HG02943 (cell line): ENCODE measurements around the gene MAK.
A peak's percentile ranks its signal among the peaks of the same experiment; 100 is the strongest.
"Not testable (repeated sequence)": the region's sequence is repeated elsewhere in the genome, so short reads cannot be mapped to it uniquely, and the experiment has no call there.

Experiments
- ATAC-seq: cut with Tn5 transposase; IDR thresholded peaks from one replicate; pipeline ENCODE4 v1.9.1; 2021; ENCODE audit warnings: mild to moderate bottlenecking, low read depth, moderate library complexity; ENCODE audit not compliant: unreplicated experiment

MAK gene

DNA sequence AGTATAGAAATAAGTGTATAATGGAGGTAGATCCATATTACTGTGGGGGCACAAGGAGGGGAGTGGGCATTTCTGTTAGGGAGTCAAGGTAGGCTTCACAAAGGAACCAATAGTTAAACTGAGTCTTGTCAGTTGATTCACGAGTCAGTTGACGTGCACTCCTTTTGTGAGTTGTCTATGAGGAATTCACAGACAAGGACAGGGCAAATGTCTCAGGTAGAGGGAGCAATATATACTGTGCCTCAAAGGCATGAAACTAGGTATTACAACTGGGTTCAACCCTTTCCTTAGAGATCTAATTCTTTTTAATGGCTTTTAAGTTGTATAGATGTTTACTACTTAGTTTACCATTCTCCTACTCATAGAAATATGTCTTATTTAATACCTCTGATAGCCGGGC lies 104.5 kb downstream of the MAK start:
- ATAC-seq = no peak

DNA sequence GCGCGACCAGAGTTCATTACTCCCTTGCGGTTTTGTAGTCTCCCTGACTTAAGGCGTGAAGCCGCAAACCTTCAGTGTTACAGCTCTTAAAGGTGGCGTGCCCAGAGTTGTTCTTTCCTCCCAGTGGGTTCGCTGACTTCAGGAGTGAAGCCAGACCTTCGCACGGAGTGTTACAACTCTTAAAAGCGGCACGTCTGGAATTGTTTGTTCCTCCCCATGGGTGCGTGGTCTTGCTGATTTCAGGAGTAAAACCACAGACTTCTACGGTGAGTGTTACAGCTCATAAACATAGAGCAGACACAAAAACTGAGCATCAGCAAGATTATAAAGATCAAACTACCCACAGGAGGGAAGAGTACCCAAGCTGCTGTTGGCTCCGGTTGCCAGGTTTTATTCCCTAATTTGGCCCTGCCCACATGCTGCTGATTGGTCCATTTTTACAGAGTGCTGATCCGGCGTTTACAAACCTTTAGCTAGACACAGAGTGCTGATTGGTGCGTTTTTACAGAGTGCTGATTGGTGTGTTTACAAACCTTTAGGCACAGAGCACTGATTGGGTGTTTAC lies 105.1 kb downstream of the MAK start:
- ATAC-seq = no peak

DNA sequence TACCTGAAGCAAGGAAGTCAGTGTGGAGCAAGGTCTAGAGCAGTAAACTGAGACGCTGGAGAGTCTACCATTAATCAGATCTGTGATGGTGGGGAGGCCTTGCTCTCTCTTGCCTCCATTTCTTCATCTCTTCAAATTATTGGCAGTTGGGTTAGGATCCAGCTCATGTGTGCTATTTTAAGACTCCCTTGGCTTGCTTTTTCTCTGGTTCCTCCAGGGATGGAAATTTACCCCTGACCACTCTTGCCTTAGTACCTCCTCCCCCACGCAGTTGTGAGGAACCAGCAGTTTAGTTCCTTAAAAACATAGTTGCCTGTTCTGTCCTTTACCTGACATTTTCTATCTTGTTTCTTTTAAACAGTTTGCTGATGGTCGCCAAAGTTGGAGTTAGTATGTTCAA lies 108.1 kb downstream of the MAK start:
- no peak for ATAC-seq

DNA sequence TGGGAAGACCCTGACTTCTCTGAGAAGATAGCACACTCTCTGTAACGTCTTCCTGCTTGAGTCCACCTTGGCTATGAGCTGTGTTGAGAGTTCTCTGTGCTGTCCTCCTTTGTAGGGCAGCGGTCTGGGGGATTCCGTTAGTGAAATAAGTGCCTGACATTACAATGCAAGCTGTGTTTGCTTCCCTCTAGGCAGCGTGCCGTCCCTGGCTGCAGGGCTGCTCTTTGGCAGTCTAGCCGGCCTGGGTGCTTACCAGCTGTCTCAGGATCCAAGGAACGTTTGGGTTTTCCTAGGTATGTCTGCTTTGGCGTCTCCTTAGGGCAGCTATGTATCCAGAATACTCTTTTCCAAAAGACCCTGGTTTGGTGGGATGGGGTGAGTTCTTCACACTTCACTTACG lies 112.6 kb downstream of the MAK start:
- ATAC-seq = no peak

DNA sequence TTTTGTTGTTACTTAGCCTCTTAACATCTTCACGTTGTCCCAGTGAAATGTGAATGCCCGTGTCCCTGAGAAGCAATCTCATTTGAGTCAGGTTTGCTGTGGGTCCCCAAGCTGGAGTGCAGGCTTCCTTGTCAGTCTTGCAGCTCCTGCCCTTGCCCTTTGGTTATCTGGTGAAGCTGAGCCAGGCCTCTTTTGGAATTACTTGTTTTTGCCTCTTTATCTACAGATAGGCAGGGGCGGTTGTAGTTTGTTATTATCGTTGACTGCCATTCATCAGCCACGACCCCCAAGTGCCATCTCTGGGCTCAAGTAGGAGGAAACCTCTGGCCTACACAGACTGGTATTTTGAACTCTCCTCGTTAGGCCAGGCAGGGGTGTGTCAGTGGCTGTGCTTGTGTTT lies 113.3 kb downstream of the MAK start:
- no peak for ATAC-seq

DNA sequence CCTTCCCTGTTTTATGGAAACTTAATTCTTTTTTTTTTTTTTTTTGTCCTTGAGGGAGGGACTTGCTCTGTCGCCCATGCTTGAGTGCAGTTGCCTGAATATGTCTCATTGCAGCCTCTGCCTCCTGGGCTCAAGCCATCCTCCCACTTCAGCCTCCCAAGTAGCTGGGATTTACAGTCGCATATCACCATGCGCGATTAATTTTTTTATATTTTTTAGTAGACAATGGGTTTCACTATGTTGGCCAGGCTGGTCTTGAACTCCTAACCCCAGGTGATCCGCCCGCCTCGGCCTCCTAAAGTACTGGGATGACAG lies 114.8 kb downstream of the MAK start:
- no peak for ATAC-seq

DNA sequence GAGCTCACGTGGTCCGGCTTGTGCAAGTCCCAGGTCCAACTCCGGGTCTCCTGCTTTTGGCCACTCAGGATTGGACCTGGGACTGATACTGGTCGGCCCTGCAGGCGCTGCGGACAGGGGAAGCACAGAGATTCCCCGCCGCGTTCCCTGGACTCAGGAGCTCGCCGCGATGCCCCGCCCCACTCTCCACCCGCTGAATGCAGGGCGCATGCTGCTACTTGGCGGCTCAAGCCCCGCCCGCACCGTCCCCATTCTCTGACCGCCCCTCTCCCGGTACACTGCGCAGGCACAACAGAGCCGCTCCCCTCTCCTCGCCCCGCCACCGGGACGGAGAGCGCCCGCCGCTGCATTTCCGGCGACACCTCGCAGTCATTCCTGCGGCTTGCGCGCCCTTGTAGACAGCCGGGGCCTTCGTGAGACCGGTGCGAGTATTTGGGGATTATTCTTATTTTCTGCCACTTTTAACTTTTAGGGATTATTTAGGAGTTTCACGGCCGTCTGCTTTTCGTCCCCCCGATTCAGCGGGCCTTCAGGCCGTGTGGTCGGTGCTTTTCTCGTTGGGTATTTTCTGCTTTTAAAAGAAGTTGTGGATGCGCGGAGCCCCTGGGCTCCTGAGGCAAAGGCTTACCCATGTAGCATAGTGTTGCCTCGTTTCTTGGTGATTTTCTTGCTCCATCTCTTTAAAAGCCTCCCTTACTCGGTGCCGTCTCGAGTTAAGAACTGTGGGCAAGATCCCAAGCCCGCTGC lies 115.3 kb downstream of the MAK start, which contains the start of gene TMEM14C:
Gene TMEM14C (plus strand): TSS at position 251 of the 747 bp plus-strand sequence. CDS start 1,544 bp downstream, outside the sequence.
- ATAC-seq = peak; percentile 98

DNA sequence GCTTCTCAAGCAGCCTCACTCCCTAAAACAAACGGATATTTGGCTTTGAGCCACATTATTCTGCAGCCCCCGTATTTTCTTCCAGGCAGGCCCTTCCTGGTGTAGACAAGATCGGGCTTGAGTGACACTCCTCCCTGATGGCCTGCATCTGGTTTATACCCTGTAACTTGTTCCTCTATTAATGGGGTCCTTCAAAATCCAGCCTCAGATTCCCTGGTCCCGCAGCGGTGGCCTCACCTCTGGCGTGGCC lies 115.8 kb downstream of the MAK start:
- no peak for ATAC-seq

DNA sequence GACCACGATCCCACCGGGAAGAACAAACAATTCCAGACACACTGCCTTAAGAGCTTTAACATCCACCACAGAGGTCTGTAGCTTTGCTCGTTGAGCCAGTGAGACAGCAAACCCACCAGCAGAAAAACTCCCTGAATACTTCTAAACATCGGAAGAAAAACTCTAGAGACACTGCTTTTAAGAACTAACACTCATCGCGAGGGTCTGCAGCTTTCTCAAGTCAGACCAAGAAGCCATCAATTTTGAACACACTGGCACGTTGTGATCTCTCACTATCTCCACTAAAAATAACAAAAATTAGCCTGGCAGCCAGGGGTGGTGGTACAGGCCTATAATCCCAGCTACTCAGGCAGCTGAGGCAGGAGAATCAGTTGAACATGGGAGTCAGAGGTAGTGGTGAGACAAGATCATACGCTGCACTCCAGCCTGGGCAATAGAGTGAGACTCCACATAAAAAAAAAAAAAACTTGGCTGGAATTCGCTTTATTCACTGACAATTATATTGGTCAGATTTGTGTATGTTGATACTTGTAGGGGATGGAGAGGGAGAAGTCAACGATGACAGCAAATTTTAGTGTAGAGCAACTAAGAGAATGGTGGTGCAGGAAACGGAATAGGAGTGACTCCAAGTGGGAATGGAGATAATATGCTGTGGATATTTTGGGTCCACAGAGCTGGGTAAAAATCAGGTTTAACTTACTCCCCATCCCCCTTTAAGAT lies 116.3 kb downstream of the MAK start:
- ATAC-seq = no peak

DNA sequence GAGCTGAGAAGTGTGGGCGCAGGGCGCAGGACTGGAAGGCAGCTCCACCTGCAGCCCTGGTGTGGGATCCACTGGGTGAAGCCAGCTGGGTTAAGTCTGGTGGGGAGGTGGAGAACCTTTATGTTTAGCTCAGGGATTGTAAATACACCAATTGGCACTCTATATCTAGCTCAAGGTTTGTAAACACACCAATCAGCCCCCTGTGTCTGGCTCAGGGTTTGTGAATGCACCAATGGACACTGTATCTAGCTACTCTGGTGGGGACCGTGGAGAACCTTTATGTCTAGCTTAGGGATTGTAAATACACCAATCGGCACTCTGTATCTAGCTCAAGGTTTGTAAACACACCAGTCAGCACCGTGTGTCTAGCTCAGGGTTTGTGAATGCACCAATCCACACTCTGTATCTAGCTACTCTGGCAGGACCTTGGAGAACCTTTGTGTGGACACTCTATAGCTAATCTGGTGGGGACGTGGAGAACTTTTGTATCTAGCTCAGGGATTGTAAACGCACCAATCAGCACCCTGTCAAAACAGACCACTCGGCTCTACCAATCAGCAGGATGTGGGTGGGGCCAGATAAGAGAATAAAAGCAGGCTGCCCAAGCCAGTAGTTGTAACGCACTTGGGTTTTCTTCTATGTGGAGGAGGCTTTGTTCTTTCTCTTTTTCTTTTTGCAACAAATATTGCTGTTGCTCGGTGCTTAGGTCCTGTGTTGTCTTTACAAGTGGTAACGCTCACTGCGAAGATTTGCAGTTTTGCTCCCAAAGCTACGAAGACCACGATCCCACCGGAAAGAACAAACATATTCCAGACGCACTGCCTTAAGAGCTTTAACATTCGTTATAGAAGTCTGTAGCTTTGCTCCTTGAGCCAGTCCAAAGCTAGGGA lies 117.1 kb downstream of the MAK start:
- not testable (repeated sequence) for ATAC-seq

DNA sequence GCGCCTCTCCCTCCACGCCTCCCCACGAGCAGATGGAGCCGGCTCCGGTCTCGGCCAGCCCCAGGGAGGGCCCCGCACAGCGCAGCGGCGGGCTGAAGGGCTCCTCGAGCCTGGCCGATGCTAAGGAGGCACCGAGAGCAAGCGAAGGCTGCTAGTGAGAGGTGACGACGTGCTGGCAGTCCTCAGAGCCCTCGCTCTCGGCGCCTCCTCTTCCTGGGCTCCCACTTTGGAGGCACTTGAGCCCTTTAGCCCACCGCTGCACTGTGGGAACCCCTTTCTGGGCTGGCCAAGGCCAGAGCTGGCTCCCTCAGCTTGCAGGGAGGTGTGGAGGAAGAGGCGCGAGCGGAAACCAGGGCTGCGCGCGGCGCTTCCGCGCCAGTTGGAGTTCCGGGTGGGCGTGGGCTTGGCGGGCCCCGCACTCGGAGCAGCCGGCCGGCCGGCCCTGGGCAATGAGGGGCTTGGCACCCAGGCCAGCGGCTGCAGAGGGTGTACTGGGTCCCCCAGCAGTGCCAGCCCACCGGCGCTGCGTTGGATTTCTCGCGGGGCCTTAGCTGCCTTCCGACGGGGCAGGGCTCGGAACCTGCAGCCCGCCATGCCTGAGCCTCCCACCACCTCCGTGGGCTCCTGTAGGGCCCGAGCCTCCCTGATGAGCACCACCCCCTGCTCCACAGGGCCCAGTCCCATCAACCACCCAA lies 117.9 kb downstream of the MAK start:
- ATAC-seq = no peak

DNA sequence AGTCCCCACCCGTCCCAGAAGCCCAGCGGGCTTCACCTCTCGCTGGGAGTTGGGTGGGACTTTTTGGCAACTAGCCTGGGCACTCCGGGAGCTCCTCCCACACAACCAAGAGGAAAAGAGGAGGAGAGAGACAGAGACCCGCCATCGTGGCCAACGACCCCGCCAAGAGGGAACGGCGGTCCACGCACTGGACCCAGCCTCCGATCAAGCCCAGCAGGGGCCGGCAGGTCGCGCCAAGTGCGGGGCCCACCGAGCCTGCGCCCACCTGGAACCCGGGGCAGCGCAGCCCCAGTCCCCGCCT lies 118.4 kb downstream of the MAK start:
- no peak for ATAC-seq

DNA sequence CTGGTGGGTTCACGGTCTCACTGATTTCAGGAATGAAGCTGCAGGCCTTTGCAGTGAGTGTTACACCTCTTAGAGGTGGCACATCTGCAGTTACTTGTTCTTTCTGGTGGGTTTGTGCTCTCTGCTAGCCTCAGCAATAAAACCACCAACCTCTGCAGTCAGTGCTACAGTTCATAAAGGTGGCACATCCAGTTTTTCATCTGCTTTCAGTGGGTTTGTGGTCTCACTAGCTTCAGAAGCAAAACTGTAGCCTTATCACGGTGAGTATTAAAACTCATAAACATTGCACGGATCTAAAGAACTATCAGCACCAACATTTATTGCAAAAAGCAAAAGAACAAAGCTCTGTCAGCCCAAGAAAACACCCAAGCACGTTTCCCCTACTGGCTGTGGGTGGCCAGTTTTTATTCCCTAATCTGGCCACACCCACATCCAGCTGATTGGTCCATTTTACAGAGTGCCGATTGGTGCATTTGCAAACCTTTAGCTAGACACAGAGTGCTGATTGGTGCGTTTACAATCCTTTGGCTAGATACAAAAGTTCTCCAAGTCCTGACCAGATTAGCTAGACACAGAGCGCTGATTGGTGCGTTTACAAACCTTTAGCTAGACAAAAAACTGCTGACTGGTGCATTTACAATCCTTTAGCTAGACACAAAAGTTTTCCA lies 118.9 kb downstream of the MAK start:
- no peak for ATAC-seq

DNA sequence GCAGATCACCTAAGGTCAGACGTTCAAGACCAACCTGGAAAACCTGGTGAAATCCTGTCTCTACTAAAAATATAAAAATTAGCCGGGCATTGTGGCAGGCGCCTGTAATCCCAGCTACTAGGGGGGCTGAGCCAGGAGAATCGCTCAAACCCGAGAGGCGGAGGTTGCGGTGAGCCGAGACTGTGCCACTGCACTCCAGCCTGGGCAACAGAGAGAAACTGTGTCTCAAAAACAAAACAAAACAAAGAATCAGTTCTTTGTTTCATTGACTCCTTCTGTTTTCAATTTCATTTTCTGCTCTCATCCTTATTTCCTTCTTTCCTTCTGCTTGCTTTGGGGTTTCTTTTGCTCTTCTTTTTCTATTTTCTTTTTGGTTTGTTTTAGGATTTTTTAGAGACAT lies 124.4 kb downstream of the MAK start:
- ATAC-seq = no peak
